Measurements from ENCODE around the gene FHIT.

DNA sequence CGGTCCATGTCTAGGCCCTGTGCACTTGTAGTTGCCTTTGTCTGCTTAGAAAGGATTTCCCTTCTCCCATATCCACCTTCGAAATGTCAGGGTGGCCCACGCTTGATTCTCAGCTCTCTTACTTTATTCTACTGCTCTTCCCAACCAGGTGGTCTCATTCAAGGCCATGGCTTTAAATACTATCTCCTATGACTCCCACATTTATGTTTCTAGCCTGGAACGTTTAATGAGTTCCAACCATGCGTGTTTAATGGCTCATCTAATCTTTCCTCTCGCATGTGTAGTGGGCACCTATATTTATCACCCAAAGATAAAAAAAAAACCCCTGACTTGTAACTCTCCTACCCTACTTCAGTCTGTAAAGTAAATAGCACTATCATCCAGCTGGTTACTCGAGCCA, 1474.2 kb downstream of the FHIT start:
- TF ChIP-seq, protein P1, sequence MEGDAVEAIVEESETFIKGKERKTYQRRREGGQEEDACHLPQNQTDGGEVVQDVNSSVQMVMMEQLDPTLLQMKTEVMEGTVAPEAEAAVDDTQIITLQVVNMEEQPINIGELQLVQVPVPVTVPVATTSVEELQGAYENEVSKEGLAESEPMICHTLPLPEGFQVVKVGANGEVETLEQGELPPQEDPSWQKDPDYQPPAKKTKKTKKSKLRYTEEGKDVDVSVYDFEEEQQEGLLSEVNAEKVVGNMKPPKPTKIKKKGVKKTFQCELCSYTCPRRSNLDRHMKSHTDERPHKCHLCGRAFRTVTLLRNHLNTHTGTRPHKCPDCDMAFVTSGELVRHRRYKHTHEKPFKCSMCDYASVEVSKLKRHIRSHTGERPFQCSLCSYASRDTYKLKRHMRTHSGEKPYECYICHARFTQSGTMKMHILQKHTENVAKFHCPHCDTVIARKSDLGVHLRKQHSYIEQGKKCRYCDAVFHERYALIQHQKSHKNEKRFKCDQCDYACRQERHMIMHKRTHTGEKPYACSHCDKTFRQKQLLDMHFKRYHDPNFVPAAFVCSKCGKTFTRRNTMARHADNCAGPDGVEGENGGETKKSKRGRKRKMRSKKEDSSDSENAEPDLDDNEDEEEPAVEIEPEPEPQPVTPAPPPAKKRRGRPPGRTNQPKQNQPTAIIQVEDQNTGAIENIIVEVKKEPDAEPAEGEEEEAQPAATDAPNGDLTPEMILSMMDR (IDR thresholded peaks at IDR 0.05 in 4 of 5, conservative IDR thresholded peaks at IDR 0.05 in 1 of 5), result no peak
- no peak for TF ChIP-seq POLR2A (IDR thresholded peaks at IDR 0.05)
